Endothelial cell of umbilical vein (primary cell): ENCODE data around the gene IPPK.

Source experiments
- CTCF ChIP-seq, 2 donors: IDR thresholded peaks; 1 replicate in 1 of 2; 2 replicates in 1 of 2; pipeline ENCODE4 v1.5.1; 2011; ENCODE audit warnings: low read length in 2 of 2, mild to moderate bottlenecking in 2 of 2, moderate library complexity in 2 of 2, control low read depth in 1 of 2, inconsistent platforms in 1 of 2, low read depth in 1 of 2; ENCODE audit not compliant: insufficient read depth in 1 of 2; ENCODE audit errors: extremely low read depth in 1 of 2
- POLR2A ChIP-seq: IDR thresholded peaks from 2 replicates; pipeline ENCODE4 v1.6.1; 2012; ENCODE audit warnings: low read depth, mild to moderate bottlenecking, control low read depth, low read length

GRCh38 chr9:92607088-92607487, 62.8 kb downstream of the IPPK start:
- TF ChIP-seq POLR2A (no peak), CTCF (IDR thresholded peaks at IDR 0.05; ENCODE audit: extremely low read depth in 1 of 2, insufficient read depth in 1 of 2, low read depth in 1 of 2, low read length in 2 of 2) (no peak)
